ENCODE results near the gene IL2RA. TPM values are rescaled to one million over a fixed set of nuclear protein-coding genes. Genes with fewer than 3 reads are reported as not detected.

The IL2RA gene
- total and polyA plus RNA-seq, 12 donors: 0.19 to 9.1 (median 0.82) TPM

DNA sequence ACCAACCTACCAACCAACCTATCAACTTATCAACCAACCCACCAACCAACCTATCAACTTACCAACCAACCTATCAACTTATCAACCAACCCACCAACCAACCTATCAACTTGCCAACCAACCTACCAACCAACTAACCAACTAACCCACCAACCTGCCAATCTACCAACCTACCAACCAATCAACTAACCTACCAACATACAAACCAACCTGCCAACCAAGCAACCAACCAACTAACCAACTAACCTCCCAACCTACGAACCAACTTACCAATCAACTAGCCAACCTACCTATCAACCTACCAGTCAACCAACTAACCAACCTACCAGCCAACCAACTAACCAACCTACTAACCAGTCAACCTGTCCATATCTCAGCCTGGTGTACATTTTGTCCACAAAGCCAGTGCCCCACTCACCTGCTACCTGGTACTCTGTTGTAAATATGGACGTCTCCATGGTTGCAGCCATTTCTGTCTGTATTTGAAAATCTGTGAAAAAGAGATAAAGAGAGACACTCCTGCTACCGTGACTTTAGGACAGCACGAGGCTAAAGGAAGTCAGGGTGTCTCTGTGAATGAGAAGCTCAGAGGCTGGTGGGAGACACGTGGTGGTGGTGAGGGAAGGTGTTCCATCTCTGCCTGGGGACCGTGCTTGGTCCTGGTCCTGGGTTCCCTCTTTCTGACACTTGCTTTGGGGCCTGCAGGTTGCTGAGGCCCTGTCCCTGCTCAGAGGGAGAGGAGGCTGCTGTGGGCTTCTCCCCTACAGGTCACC, 43.0 kb downstream of the IL2RA start:
- TF ChIP-seq, protein P1, sequence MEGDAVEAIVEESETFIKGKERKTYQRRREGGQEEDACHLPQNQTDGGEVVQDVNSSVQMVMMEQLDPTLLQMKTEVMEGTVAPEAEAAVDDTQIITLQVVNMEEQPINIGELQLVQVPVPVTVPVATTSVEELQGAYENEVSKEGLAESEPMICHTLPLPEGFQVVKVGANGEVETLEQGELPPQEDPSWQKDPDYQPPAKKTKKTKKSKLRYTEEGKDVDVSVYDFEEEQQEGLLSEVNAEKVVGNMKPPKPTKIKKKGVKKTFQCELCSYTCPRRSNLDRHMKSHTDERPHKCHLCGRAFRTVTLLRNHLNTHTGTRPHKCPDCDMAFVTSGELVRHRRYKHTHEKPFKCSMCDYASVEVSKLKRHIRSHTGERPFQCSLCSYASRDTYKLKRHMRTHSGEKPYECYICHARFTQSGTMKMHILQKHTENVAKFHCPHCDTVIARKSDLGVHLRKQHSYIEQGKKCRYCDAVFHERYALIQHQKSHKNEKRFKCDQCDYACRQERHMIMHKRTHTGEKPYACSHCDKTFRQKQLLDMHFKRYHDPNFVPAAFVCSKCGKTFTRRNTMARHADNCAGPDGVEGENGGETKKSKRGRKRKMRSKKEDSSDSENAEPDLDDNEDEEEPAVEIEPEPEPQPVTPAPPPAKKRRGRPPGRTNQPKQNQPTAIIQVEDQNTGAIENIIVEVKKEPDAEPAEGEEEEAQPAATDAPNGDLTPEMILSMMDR (IDR thresholded peaks at IDR 0.05): no peak
- no peak overlapping the region for H3K4me3 ChIP-seq
- no peaks in the 10 kb centered on the region for H3K27me3 ChIP-seq
- peaks cover 0 to 9% (median 0%) of the 10 kb centered on the region in 9 donors for H3K36me3 ChIP-seq
- DNase-seq (no peak), ATAC-seq (no peak)
- H3K27ac ChIP-seq: peak overlapping the region in 2 of 10 donors; percentile 10 to 65
- intact Hi-C loops (cut with DNase I): loop anchor here in 3 of 10 donors (5.0 to 10.0 kb wide), 4 partner anchors 68 to 386 kb away; partner anchors contain the start of gene RBM17 (in 1 of the 3)
- H3K9me3 ChIP-seq: no peaks in the 10 kb centered on the region
- 91 to 93% methylated on average over 6 of the region's 6 CpGs for WGBS, 2 donors
- H3K4me1 ChIP-seq: peaks cover 0 to 15% (median 7%) of the 10 kb centered on the region in 9 donors

DNA sequence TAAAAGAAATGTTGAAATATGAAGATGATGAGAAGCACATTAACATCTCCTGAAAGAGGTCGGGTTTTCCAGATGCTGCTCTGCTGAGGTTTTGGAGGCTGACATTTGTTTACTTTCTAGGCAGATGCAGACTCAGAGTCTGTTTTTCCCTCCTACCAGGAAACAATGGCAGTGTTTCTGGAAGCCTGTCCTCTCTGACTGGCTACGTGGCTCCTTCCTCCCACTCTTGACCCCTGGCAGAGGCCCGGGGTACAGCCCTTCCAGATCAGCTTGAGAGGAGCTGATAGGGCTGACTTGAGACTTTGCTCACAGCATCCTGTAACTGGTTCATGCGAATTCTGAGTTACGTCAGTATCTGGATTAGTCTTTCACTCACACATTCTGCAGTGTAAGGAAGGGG, 43.7 kb downstream of the IL2RA start:
- Histone ChIP-seq H3K9me3 (no peaks in the 10 kb centered on the region), H3K27me3 (no peaks in the 10 kb centered on the region), H3K4me3 (no peak overlapping the region), H3K36me3 (peaks cover 0 to 1% (median 0%) of the 10 kb centered on the region in 9 donors), H3K27ac (peak overlapping the region in 6 of 10 donors; percentile 5 to 65 (median 29)), H3K4me1 (peaks cover 0 to 18% (median 7%) of the 10 kb centered on the region in 9 donors)
- TF ChIP-seq, protein P1 (IDR thresholded peaks at IDR 0.05): no peak
- intact Hi-C loops (cut with DNase I): loop anchor here in 3 of 10 donors (5.0 to 10.0 kb wide), 4 partner anchors 69 to 386 kb away; partner anchors contain the start of gene RBM17 (in 1 of the 3)
- WGBS, 2 donors: 49 to 57% methylated on average over 5 of the region's 5 CpGs
- ATAC-seq: peak in 7 of 8 donors; percentile 32 to 90 (median 60)
- peak; percentile 34 to 37 for DNase-seq

DNA sequence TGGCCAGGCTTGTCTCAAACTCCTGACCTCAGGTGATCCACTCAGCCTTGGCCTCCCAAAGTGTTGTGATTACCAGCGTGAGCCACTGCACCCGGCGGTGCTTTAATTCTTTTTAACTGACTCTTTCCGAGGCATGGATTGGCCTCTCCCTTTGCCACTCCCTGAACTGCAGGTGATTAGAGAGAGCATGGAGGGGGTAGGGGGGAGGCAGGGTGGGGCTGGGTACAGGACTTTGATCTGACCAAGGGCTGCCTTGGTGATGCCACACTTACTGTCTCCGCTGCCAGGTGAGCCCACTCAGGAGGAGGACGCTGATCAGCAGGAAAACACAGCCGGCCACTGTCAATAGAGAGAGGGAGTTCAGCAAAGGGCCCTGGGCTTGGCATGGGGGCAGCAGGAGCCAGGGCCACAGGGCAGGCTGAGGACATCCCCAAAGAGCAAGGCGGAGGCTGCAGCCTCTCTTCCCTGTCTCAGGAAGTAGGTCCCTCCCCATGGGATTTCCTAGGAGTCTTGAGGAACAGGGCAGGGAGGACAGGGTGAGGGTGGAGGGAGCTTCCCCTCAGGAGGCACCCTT, 44.3 kb downstream of the IL2RA start:
- no peaks in the 10 kb centered on the region for H3K27me3 ChIP-seq
- H3K27ac ChIP-seq: peak overlapping the region in 6 of 10 donors; percentile 5 to 65 (median 29)
- DNase-seq (no peak), ATAC-seq (peak in 2 of 8 donors; percentile 18 to 20)
- no peak overlapping the region for H3K4me3 ChIP-seq
- no peaks in the 10 kb centered on the region for H3K36me3 ChIP-seq
- H3K9me3 ChIP-seq: no peaks in the 10 kb centered on the region
- intact Hi-C loops (cut with DNase I): loop anchor here in 3 of 10 donors (5.0 to 10.0 kb wide), 4 partner anchors 69 to 387 kb away; partner anchors contain the start of gene RBM17 (in 1 of the 3)
- 86 to 88% methylated on average over 8 of the region's 8 CpGs for WGBS, 2 donors
- peaks cover 0 to 18% (median 7%) of the 10 kb centered on the region in 9 donors for H3K4me1 ChIP-seq
- TF ChIP-seq, protein P1 (IDR thresholded peaks at IDR 0.05): no peak

DNA sequence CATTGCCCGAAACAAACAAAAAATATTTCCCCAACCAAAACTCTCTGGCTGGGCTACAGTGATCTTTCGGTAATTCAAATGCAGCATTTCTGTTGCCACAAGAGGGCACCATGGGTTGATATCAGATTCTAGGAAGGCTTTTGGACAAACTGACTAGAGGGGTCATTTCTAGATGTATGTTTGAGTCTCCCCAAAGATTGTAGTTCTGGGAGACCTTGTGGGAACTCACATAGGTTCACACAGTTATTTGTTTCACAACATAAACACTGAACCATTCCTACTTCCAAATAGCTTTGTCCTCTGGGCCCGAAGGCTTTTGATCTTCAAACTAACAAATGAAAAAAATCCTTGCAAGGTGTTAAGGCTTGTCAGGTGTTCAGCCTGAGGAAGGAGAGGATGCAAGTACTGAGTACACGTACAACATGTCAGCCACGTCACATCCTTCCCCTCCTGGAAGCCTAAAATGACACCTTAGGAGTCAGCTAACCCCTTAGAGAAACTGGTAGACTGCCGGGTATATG, 47.9 kb downstream of the IL2RA start:
- peak in 1 of 2 donors; percentile 75 for DNase-seq
- Histone ChIP-seq H3K4me1 (peaks cover 0 to 21% (median 8%) of the 10 kb centered on the region in 9 donors), H3K9me3 (no peaks in the 10 kb centered on the region), H3K27me3 (no peaks in the 10 kb centered on the region), H3K36me3 (no peaks in the 10 kb centered on the region), H3K27ac (peak overlapping the region in 2 of 10 donors; percentile 11 to 48), H3K4me3 (peak overlapping the region in 1 of 10 donors; percentile 33)
- TF ChIP-seq, protein P1 (IDR thresholded peaks at IDR 0.05): peak; percentile 52 to 88 (median 79)
- peak in 7 of 8 donors; percentile 23 to 63 (median 55) for ATAC-seq
- intact Hi-C loops (cut with DNase I): loop anchor here in 9 of 10 donors (1.0 to 10.0 kb wide), 11 partner anchors 36 to 390 kb away; partner anchors contain the start of genes RBM17 (in 4 of the 9) and IL15RA (in 1 of the 9)
- WGBS, 2 donors: 50 to 67% methylated on average over 6 of the region's 6 CpGs
